ENCODE measurements around the gene WSCD2. TPM values are rescaled to one million over a fixed set of nuclear protein-coding genes. Genes with fewer than 3 reads are reported as not detected.

Gene WSCD2
- total RNA-seq, 1 donor from 2014 or later, result not detected

DNA sequence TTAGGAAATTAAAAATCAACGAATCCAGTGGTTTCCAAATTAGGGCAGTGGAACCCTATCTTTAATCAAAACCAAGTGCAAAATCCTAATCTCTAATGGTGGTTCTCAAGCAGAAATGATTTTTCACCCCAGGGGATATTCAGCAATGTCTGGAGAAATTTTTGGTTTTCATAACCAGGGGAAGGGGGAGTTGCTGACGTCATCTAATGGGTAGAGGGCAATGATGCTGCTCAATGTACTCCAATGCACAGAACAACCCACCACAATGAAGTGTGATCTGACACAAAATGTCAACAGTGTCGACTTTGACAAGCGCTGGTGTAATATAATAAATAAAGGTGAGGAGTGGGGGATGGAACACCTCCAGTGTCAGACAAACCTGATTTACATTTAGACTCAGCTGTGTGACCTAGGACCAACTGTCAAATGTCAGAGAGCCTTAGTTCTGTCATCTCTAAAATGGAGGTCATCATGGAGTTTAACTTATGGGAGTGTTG, 128.6 kb downstream of the WSCD2 start:
- DNase-seq (ENCODE audit: low read depth), result no peak
- H3K27me3 ChIP-seq (ENCODE audit: control insufficient read depth, insufficient read depth, low read length), result no peaks in the 10 kb centered on the region
- TF ChIP-seq, protein P1, sequence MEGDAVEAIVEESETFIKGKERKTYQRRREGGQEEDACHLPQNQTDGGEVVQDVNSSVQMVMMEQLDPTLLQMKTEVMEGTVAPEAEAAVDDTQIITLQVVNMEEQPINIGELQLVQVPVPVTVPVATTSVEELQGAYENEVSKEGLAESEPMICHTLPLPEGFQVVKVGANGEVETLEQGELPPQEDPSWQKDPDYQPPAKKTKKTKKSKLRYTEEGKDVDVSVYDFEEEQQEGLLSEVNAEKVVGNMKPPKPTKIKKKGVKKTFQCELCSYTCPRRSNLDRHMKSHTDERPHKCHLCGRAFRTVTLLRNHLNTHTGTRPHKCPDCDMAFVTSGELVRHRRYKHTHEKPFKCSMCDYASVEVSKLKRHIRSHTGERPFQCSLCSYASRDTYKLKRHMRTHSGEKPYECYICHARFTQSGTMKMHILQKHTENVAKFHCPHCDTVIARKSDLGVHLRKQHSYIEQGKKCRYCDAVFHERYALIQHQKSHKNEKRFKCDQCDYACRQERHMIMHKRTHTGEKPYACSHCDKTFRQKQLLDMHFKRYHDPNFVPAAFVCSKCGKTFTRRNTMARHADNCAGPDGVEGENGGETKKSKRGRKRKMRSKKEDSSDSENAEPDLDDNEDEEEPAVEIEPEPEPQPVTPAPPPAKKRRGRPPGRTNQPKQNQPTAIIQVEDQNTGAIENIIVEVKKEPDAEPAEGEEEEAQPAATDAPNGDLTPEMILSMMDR (IDR thresholded peaks at IDR 0.05; ENCODE audit: insufficient read depth, low read length, severe bottlenecking), result no peak
- no peaks in the 10 kb centered on the region for H3K36me3 ChIP-seq (ENCODE audit: control insufficient read depth, insufficient read depth, low read length)
- no peak for FAIRE-seq
- no peak overlapping the region for H3K4me3 ChIP-seq (ENCODE audit: low read depth, low read length)

- Histone ChIP-seq H3K27me3 (ENCODE audit: control insufficient read depth, insufficient read depth, low read length) (no peaks in the 10 kb centered on the region), H3K36me3 (ENCODE audit: control insufficient read depth, insufficient read depth, low read length) (no peaks in the 10 kb centered on the region), H3K4me3 (ENCODE audit: low read depth, low read length) (no peak overlapping the region)
- no peak for FAIRE-seq
- DNase-seq (ENCODE audit: low read depth), result no peak
- TF ChIP-seq, protein P1 (IDR thresholded peaks at IDR 0.05; ENCODE audit: insufficient read depth, low read length, severe bottlenecking), result no peak
Measured at GRCh38 chr12:108260039-108260438, 131.0 kb downstream of the WSCD2 start.

- TF ChIP-seq, protein P1 (IDR thresholded peaks at IDR 0.05; ENCODE audit: insufficient read depth, low read length, severe bottlenecking), result no peak
- no peaks in the 10 kb centered on the region for H3K36me3 ChIP-seq (ENCODE audit: control insufficient read depth, insufficient read depth, low read length)
- FAIRE-seq, result no peak
Measured at GRCh38 chr12:108260969-108261368, 131.9 kb downstream of the WSCD2 start.

GRCh38 chr12:108265505-108265904, 136.4 kb downstream of the WSCD2 start:
- FAIRE-seq, result no peak
- no peak for DNase-seq (ENCODE audit: low read depth)

More at GRCh38 chr12:108260969-108261368, 131.9 kb downstream of the WSCD2 start:
- Histone ChIP-seq H3K27me3 (ENCODE audit: control insufficient read depth, insufficient read depth, low read length) (no peaks in the 10 kb centered on the region), H3K4me3 (ENCODE audit: low read depth, low read length) (no peak overlapping the region)
- DNase-seq (ENCODE audit: low read depth), result no peak

DNA sequence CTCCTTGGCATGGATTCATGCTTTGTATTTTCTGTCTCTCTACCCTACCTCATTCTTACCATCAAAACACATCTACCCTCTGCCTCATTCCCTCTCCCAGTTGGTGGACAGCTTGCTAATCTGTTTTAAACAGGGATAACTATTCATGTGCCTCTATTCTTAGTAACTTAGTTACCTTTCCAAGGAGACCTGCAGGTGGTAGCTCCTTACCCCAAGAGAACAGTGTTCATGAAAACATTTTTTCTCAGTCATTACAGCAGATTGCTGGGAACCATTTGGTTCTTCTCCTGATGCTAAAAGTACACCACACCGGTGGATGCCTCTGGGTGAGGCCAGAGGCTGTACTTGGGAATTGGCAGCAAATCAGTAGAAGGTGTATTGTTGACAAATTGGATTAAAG, 137.0 kb downstream of the WSCD2 start:
- no peak for DNase-seq (ENCODE audit: low read depth)
- no peaks in the 10 kb centered on the region for H3K36me3 ChIP-seq (ENCODE audit: control insufficient read depth, insufficient read depth, low read length)
- H3K27me3 ChIP-seq (ENCODE audit: control insufficient read depth, insufficient read depth, low read length), result no peaks in the 10 kb centered on the region
- TF ChIP-seq, protein P1 (IDR thresholded peaks at IDR 0.05; ENCODE audit: insufficient read depth, low read length, severe bottlenecking), result no peak
- H3K4me3 ChIP-seq (ENCODE audit: low read depth, low read length), result no peak overlapping the region
- no peak for FAIRE-seq

More at GRCh38 chr12:108265505-108265904, 136.4 kb downstream of the WSCD2 start:
- H3K27me3 ChIP-seq (ENCODE audit: control insufficient read depth, insufficient read depth, low read length), result no peaks in the 10 kb centered on the region
- H3K36me3 ChIP-seq (ENCODE audit: control insufficient read depth, insufficient read depth, low read length), result no peaks in the 10 kb centered on the region
- H3K4me3 ChIP-seq (ENCODE audit: low read depth, low read length), result no peak overlapping the region
- TF ChIP-seq, protein P1 (IDR thresholded peaks at IDR 0.05; ENCODE audit: insufficient read depth, low read length, severe bottlenecking), result no peak

DNA sequence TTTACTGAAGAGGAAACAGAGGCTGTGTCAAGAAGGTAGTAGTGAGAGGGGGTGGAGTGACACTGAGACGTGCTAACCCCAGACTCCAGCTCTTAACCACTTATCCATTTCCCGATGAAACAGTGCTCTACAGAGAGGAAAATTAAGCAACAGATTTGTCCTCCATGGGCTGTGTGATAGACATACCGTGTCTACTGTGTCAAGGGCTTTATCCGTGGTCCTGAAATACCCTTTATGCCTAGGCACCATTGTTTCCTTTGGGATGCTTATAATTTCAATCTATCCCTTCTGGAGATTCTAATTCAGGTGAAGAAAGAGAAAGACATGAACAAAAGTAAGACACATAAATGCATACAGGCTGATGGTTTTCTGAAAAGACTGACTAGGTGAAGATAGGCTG, 138.4 kb downstream of the WSCD2 start:
- no peak overlapping the region for H3K4me3 ChIP-seq (ENCODE audit: low read depth, low read length)
- DNase-seq (ENCODE audit: low read depth) (no peak), FAIRE-seq (no peak)
- H3K27me3 ChIP-seq (ENCODE audit: control insufficient read depth, insufficient read depth, low read length), result no peaks in the 10 kb centered on the region
- TF ChIP-seq, protein P1 (IDR thresholded peaks at IDR 0.05; ENCODE audit: insufficient read depth, low read length, severe bottlenecking), result no peak
- H3K36me3 ChIP-seq (ENCODE audit: control insufficient read depth, insufficient read depth, low read length), result no peaks in the 10 kb centered on the region

Measured in bronchial epithelial cell (primary cell).